ENCODE results near the gene EEPD1.
"Not testable (repeated sequence)": the region's sequence is repeated elsewhere in the genome, so short reads cannot be mapped to it uniquely, and the experiment has no call there.

The EEPD1 gene

DNA sequence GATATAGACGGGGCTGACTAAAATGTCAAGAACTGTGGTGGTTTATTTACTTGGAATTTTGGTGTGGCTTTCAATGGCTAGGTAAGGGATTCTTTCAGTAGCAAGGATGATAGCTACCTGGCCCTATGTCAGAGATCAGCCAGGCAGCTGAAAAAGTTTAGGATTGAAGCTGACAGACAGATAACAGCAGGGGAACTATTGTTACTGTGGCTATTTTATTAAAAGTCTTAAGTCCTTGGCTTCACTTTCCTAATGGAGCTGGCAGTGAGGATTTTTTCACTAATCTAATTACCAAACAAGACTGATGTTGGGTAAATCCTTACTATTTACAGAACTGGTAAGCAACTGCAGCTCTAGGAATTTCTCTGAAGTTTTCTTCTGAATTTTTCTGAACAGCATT, 164.2 kb downstream of the EEPD1 start:
- H3K4me3 ChIP-seq (ENCODE audit: low read depth, low read length), result no peak overlapping the region
- no peak for DNase-seq (ENCODE audit: low read depth)
- TF ChIP-seq, protein P1, sequence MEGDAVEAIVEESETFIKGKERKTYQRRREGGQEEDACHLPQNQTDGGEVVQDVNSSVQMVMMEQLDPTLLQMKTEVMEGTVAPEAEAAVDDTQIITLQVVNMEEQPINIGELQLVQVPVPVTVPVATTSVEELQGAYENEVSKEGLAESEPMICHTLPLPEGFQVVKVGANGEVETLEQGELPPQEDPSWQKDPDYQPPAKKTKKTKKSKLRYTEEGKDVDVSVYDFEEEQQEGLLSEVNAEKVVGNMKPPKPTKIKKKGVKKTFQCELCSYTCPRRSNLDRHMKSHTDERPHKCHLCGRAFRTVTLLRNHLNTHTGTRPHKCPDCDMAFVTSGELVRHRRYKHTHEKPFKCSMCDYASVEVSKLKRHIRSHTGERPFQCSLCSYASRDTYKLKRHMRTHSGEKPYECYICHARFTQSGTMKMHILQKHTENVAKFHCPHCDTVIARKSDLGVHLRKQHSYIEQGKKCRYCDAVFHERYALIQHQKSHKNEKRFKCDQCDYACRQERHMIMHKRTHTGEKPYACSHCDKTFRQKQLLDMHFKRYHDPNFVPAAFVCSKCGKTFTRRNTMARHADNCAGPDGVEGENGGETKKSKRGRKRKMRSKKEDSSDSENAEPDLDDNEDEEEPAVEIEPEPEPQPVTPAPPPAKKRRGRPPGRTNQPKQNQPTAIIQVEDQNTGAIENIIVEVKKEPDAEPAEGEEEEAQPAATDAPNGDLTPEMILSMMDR (IDR thresholded peaks at IDR 0.05; ENCODE audit: low read depth, low read length, missing control alignments), result no peak
- in situ Hi-C loops (cut with HindIII; ENCODE audit: low sequenced_read_pairs), result no loop called here

DNA sequence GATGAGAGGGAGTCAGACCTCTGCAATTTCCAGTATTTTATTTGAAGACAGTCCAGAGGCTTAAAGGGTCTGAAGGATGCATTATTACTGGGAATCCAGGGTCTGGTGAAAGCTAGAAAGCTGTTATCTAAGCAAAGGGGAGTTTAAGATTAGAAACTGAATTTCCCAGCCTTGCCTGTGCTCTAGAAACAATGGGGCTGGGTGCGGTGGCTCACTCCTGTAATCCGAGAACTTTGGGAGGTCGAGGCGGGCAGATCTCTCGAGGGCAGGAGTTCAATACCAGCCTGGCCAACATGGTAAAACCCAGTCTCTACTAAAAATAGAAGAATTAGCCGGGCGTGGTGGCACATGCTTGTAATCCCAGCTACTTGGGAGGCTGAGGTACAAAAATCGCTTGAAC, 165.1 kb downstream of the EEPD1 start:
- H3K4me3 ChIP-seq (ENCODE audit: low read depth, low read length), result no peak overlapping the region
- no peak for DNase-seq (ENCODE audit: low read depth)
- TF ChIP-seq, protein P1 (IDR thresholded peaks at IDR 0.05; ENCODE audit: low read depth, low read length, missing control alignments), result no peak
- in situ Hi-C loops (cut with HindIII; ENCODE audit: low sequenced_read_pairs), result no loop called here

DNA sequence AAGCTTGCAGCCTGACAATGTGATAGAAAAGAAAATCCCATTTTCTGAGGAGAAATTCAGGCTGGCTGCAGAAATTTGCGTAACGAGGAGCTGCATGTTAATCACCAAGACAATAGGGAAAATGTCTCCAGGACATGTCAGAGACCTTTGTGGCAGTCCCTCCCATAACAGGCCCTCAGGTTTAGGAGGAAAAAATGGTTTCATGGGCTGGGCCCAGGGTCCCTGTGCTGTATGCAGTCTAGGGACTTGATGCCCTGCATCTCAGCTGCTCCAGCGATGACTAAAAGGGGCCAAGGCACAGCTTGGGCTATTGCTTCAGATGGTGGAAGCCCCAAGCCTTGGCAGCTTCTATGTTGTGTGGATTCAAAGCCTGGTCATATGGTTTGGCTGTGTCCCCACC, 168.2 kb downstream of the EEPD1 start:
- in situ Hi-C loops (cut with HindIII; ENCODE audit: low sequenced_read_pairs); H3K4me3 ChIP-seq (ENCODE audit: low read depth, low read length); DNase-seq (ENCODE audit: low read depth): not testable (repeated sequence)

DNA sequence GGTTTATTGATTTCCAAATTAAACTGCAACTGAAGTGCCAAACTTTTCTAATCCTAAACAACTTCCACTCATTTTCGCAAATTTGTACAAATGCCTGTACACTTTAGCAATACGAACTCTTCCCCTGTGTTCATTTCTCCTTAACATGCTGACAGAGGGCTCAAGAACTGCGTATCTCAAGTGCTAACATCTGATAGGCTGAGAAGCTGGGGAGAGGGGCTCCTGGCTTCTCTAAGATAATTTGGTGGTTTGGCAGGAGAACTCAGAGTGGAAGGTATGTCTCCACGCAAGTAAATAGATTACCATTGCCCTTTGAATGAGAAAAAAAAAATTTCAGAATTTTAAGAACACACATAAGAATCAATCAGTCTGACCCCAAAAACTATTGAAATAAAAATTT, 183.3 kb downstream of the EEPD1 start:
- in situ Hi-C loops (cut with HindIII; ENCODE audit: low sequenced_read_pairs), result no loop called here
- TF ChIP-seq, protein P1 (IDR thresholded peaks at IDR 0.05; ENCODE audit: low read depth, low read length, missing control alignments), result no peak
- no peak overlapping the region for H3K4me3 ChIP-seq (ENCODE audit: low read depth, low read length)
- no peak for DNase-seq (ENCODE audit: low read depth)

DNA sequence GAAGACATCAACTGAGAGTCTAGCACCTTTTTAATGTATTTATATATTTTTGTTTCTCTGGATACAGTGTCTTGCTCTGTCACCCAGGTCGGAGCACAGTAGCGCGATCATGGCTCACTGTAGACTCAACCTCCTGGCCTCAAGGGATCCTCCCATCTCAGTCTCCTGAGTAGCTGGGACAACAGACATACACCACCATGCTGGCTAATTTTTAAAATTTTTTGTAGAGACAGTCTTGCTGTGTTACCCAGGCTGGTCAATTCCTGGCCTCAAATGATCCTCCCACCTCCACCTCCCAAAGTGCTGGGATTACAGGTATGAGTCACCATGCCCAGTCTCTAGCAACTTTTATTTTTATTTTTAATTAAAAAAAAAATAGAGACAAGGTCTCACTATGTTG, 185.2 kb downstream of the EEPD1 start:
- DNase-seq (ENCODE audit: low read depth), result no peak
- in situ Hi-C loops (cut with HindIII; ENCODE audit: low sequenced_read_pairs), result no loop called here
- no peak overlapping the region for H3K4me3 ChIP-seq (ENCODE audit: low read depth, low read length)
- TF ChIP-seq, protein P1 (IDR thresholded peaks at IDR 0.05; ENCODE audit: low read depth, low read length, missing control alignments), result no peak

DNA sequence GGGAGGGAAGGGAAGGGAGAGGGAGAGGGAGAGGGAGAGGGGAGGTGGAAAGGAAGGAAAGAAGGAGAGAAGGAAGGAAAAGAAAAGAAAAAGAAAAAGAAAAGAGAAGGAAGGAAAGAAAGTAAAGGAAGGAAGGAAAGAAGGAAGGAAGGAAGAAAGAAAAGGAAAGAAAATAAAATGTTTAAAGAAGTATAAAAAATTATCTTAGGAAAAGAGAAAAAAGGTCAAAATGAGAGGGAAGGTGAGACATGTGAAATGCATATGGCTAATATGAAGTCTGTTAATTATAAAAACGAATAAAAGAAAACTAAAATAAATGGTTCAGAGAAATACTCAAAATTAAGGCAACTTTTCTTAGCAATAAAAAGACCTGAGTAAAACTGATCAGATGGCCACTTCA, 190.5 kb downstream of the EEPD1 start:
- in situ Hi-C loops (cut with HindIII; ENCODE audit: low sequenced_read_pairs), result no loop called here
- DNase-seq (ENCODE audit: low read depth), result no peak
- TF ChIP-seq, protein P1 (IDR thresholded peaks at IDR 0.05; ENCODE audit: low read depth, low read length, missing control alignments), result no peak
- H3K4me3 ChIP-seq (ENCODE audit: low read depth, low read length), result no peak overlapping the region

DNA sequence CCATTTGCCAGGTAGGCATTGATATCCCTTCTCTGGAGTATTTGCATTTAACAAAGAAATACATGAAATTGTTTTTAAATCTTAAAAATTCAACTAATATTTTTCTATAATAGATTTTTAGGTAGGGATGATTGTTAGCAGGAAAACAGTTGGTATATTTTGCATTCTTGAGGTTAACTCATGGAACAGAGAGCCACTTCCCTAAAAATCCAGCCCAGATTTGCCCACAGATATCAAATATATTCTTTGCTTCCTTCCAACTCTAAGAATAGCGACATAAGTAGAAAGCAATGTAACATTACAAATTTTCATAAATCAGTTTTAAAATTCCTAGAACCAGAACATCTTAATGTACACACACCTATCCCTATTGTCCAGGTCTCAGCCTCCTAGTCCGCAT, 191.6 kb downstream of the EEPD1 start:
- TF ChIP-seq, protein P1 (IDR thresholded peaks at IDR 0.05; ENCODE audit: low read depth, low read length, missing control alignments), result no peak
- in situ Hi-C loops (cut with HindIII; ENCODE audit: low sequenced_read_pairs), result no loop called here
- no peak for DNase-seq (ENCODE audit: low read depth)
- no peak overlapping the region for H3K4me3 ChIP-seq (ENCODE audit: low read depth, low read length)
